HG03064 (cell line): ENCODE data around the gene RASA4.
A peak's percentile ranks its signal among the peaks of the same experiment; 100 is the strongest.
"Not testable (repeated sequence)": the region's sequence is repeated elsewhere in the genome, so short reads cannot be mapped to it uniquely, and the experiment has no call there.

Experiments used
- ATAC-seq: cut with Tn5 transposase; IDR thresholded peaks from one replicate; pipeline ENCODE4 v1.9.1; 2021; ENCODE audit warnings: low read depth; ENCODE audit not compliant: unreplicated experiment

The RASA4 gene

DNA sequence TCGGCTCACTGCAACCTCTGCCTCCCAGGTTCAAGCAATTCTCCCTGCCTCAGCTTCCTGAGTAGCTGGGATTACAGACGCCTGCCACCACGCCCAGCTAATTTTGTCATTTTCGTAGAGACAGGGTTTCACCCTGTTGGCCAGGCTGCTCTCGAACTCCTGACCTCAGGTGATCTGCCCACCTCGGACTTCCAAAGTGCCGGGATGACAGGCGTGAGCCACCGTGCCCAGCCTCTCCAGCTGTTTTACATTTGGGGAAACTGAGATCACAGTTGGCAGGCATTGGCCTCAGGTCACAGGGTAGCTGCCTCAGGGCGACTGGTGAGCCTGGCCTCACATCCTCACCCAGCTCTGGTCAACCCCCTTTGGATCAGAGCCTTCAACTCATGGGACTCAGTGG, 6.8 kb downstream of the RASA4 start:
- not testable (repeated sequence) for ATAC-seq

DNA sequence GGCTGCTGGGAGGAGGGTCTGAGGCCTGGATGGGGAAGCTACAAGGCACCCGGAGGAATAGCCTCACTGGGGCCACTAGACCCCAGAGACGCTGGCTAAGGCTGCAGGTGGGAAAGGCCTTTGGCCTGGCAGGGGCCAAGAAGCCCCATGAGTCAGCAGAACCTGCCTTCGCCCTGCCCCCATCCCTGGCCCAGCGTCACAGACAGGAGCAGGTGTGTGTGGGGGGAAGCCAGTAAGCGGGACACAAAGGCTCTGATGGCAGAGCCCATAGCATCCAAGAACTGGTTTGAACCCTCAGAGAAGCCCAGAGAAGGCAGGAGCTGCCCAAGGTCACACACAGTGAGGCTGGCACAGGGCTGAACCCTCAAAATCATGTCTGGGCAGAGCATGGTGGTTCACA, 9.7 kb downstream of the RASA4 start:
- ATAC-seq: not testable (repeated sequence)

DNA sequence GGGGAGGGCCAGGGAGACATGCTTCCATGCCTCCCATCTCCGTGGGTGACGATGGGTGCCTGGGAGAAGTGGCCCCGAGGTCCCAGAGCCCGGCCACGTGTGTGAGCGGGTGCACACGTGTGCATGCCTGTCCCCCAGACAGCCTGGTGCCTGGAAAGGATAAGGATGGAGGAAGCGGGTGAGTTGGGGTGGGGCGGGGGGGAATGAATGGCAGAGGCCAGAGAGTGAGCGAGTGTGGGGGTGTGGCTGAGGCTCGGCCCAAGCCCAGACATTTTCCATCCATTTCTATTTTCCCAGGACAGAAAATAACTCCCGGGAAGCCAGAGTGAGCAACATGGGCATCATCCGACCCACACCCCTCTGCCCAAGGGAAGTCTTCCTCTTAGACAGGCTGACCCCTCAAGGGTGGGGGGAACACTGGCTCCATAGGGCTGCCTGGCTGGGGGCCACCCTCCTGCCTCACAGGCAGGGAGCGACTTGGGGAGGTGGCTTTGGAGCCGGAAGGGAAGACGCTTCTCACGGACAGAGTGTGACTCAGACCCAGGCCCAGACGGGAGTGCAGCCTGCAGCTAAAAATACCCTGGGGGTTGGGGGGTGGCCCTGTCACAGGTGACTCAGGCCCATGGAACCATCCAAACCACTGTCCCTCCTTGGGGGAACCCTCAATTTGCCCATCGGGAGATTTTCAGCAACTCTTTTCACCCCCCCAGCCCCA, 12.0 kb downstream of the RASA4 start:
- not testable (repeated sequence) for ATAC-seq

DNA sequence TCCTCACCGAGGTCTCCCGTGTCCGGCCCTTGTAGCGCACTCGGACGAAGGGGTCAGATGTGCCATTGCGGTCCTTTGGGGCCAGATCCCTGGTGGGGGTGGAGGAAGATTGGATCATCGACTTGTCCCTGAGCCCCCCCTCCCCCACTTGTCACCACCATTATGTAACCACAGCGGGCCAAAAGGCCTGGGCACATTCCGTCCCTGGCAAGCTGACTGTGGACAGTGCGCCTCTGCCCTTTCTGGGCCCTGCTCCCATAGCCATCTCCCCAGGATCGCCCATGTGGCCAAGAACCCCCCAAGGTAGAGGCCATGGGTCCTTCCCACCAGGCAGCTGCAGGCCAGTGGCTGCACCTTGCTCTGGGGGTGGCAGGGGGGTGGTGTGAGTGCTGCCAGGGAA, 14.2 kb downstream of the RASA4 start:
- ATAC-seq: not testable (repeated sequence)

DNA sequence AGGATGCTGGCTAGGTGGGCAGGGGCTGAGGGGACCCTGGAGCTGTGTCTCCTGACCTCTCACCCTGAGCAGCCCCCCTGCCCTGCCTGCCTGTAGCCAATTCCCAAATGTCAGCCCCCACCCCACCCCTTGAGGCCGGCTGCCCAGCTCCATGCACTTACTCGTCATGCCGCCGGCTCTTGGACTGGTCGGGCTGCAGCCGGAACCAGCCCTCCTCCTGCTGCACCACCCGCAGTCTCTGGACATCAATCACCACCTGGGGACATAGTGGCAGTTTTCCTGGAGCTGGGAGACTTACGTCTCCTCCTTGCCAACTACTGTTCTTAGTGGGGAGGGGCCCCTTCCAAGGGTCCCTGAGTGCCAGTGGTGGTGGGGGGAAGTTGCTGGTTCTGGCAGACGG, 16.9 kb downstream of the RASA4 start:
- ATAC-seq: not testable (repeated sequence)

DNA sequence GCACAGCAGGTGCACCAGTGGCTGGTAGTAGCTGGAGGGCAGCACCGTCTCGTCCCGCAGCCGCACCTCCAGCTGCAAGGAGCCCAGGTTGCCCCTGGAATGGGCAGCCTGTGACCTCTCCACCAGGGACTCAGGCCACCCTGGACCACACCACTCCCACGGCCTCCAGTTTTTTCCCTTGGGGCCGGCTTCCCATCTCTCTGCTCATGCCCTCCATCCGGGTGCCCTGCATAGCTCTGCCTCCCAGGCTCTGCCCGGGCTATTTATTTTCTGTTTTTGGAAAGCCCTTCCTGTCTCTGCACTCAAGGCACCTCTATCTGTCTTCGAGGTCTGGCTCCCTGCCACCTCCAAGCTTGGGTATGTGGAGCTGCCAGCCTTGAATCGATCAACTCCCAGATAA, 20.5 kb downstream of the RASA4 start:
- ATAC-seq: not testable (repeated sequence)

DNA sequence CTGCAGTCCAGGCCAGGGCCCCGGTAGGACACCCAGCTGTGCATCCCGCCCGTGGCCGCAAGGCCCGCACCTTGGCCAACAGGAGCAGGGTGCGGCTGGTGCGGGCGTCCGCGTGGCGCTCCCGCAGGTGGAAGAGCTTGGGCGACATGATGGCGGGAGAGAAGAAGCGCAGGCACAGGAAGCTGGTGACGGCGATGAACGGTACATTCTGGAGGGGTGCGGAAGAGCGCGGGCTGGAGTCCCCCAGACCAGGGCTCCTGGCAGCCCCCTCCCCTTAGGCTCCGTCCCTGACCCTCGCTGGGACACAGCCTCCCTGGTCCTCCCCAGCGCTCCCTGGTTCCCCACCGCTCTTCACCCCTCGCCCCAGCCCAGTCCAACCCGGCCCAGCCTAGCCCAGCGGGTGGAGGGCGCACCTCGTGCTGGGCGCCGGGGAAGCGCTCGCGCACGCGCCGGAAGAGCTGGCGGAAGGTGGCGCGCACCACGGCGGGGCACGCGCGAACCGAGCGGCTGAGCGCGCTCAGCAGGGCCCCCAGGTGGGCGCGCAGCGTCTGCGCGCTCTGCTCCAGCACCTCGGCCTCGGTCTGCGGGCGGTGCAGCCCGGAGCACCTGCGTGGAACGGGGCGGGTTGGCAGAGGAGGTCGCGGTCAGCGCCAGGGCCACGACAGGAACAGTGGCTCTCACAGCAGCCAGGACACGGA, 22.8 kb downstream of the RASA4 start:
- ATAC-seq: peak; percentile 56

DNA sequence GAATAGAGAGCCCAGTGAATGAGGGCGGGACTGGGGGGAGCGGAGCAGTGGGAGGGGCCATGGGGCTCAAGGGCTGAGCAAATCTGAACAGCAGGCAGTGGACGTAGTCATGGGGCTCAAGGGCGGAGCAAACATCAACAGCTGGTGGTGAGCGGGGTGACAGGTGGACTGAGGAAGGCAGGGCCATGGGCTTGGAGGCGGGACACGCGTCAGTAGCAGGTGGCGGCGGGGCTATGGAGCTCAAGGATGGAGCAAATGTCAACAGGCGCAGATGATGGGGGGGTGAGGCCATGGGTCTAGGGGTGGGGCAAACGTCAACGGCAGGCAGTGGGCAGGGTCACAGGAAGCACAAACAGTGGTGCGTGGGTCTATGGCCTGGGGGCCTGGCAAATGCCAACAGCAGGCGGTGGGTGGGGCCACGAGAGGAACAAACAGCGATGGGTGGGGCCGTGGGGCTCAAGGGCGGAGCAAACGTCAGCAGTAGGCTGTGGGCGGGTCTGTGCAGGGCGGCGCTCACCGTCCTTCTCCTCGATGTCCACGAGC, 24.0 kb downstream of the RASA4 start:
- ATAC-seq: peak; percentile 52

DNA sequence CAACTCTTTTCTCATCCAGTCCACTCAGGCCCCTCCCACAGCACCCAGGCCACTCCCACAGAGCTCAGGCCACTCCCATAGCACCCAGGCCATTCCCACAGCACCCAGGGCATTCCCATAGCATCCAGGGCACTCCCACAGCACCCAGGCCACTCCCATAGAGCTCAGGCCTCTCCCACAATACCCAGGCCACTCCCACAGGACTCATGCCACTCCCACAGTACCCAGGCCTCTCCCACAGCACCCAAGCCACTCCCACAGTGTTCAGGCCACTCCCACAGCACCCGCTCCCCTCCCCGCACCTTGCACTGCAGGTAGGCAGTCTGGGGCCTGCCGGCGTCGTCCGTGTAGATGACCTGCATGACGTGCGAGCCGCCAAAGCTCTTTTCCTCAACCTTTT, 26.7 kb downstream of the RASA4 start:
- not testable (repeated sequence) for ATAC-seq

DNA sequence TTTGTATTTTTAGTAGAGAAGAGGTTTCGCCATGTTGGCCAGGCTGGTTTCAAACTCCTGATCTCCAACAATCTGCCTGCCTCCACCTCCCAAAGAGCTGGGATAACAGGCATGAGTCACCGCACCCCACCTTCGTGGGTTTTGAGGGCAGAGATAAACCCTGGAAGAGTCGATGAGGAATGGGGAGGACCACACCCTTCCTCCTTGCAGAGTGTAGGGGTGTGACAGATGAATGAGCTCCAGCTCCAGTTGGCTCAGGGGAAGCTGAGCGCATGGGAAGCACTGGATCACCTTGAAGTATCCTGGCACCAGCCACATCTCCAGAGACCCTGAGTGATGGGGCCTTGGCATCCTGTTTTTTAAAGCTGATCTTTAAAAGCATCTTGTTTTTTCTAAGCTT, 33.1 kb downstream of the RASA4 start:
- ATAC-seq: not testable (repeated sequence)

DNA sequence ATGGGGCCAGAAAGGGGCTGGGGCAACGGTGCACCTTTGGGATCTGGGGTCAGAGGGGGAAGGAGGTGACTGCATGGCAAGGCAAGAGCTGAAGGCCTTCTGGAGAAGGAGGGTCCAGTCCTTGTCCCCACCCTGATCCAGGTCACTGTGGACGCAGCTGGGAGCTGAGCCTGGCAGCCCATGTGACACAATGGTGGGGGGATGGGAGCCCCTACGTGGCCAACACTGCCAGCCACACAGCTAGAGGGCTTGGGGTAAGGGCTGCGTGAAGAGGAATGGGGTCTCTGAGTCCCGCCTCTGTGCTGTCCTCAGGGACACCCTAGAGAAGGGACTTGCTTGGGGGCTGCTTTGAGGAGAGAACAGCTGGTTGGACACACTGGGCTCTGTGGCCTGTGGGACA, 34.8 kb downstream of the RASA4 start:
- not testable (repeated sequence) for ATAC-seq

DNA sequence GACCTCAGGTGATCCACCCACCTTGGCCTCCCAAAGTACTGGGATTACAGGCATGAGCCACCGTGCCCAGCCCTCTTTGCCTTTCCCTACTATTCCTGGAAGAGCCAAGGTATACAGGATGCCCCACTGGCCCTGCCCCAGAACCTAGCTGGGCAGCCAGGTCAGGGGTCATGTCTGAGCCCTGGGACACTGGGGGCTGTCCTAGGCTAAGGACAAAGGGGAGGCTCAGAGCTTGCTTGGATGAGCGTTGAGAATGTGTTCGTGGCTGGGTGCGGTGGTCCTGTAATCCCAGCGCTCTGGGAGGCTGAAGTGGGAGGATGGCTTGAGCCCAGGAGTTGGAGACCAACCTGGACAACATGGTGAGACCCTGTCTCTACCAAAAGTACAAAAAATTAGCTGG, 38.1 kb downstream of the RASA4 start:
- not testable (repeated sequence) for ATAC-seq

DNA sequence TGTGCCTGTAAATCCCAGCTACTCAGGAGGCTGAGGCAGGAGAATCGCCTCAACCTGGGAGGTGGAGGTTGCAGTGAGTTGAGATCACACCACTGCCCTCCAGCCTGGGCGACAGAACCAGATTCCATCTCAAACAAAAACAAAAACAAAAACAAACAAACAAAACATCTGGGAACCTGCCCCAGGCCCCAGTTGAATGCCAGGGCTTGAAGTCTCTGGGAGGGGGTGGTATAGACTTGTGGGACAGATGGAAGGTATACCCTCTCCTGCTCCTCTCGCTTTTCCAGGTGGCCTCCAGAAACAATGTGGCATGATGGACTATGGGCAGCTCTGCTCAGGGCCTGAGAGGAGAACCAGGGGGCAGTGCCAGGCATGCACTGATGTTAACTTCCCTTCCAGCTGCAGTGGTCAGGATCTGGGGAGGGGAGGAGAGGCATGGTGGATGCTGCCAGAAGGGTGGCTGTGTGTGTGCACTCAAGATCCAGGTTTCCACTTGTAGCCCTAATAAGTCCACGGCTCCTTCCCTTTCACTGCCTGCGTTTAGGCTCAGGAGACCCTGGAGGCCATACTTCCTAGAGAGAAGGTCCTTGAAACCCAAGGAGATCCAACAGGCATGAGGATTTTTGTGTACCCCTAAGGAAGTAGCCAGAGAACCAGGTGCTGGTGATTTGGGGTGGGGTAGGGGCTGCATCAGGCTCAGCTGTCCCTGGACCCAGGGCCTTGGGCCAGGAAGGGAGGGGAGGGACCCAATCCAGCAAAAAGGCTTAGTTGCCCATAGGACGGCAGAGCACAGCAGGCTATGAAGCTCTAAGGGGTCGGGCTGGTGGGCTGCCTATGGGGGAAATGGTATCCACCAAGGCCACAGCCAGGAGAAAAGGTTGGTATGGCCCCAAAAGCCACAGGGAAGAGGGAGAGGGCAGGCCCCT, 39.0 kb downstream of the RASA4 start:
- not testable (repeated sequence) for ATAC-seq

DNA sequence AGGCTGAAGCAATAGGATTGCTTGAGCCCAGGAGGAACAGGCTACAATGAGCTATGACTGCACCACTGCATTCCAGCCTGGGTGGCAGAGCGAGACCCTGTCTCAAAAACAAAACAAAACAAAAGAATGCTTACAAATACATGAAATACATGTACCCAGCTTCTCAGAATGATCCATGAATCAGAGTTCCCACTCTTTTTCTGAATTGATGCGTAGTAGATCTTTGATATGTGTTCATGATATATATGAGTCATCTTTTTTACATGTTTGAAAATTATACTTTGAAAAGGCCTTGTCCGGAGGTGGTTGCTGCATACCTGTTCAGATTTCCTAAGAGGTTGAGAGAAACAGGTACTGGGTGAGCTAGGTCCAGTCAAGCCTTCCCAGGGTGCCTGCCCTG, 40.2 kb downstream of the RASA4 start:
- not testable (repeated sequence) for ATAC-seq

DNA sequence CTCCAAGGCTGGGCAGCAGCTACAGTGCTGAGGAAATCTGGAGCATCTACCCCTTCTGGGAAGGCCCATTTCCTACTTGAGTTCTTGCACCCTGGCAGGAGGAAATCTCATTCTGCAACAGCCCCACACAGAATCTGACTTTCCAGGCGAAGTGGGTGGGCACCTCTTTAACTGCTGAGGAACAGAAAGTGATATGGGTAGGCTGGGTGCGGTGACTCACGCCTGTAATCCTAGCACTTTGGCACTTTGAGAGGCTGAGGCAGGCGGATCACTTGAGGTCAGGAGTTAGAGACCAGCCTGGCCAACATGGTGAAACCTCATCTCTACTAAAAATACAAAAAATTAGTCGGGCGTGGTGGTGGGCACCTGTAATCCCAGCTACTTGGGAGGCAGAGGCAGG, 41.9 kb downstream of the RASA4 start:
- not testable (repeated sequence) for ATAC-seq

DNA sequence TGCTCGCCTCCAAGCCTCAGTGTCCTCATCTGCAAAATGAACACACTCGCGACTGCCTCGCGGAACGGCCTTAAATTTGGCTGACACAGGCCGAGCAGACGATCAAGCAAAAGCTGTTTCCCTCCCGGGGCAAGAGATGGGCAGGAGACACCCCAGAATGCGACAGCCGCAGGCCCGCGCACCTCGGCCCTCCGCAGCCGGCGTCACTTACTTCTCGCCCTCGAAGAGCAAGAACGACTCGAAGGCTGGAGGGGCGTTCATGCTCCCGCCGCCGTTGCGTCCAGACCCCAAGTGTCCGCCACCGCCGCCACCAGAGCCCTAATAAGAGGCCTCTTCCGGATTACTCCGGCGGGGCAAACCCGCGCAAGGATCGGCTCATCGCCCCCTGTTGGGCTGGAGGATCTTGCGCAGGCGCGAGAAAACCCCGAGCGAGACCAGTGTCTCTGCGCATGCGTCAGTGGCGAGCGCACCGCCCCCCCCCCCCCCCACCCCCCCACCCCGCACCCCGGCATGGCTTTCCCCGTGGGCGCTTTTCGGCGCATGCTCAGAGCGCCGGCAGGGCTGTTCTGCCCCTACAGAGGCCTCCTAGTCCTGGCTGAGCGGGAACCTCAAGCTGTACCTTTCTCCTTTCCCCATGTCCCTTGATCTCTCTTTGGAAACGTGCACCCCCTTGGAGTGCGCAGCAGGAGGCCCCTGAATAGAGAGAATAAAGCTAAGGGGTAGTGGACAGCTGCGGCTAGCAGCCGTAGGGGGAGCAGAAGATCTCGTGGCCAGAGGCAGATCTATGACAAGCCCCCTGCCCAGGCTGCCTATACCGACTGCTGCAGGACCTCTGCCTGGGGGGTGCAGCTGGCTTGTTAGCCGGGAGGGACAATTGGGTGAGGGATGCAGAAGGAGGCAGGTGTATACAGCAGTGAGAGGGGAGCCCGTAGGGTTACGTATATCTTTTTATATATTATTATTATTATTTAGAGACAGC, 44.0 kb downstream of the RASA4 start, which contains the start of gene POLR2J3:
POLR2J3 (minus strand) TSS at position 323 of the 979 bp plus-strand sequence; CDS start at position 261, 62 bp downstream.
- peak; percentile 94 for ATAC-seq

DNA sequence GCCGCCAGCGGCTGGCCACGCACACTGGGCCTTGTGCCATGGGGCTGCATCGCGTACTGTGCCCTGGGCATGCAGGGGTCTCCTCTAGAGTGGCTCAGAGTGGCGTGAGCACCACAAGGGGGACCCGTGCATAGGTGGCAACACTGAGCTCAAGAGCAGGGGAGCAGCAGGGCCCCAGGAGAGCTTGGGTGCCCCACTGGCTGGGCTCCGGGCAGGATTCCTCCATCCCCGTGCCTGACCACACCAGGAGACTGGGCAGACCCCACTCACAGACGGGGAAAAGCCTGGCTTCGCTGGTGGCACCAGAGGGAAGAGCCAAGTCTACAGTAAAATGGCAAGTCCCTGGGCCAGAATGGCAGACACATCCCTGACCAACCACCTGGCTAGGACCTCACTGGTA, 47.9 kb downstream of the RASA4 start:
- not testable (repeated sequence) for ATAC-seq

DNA sequence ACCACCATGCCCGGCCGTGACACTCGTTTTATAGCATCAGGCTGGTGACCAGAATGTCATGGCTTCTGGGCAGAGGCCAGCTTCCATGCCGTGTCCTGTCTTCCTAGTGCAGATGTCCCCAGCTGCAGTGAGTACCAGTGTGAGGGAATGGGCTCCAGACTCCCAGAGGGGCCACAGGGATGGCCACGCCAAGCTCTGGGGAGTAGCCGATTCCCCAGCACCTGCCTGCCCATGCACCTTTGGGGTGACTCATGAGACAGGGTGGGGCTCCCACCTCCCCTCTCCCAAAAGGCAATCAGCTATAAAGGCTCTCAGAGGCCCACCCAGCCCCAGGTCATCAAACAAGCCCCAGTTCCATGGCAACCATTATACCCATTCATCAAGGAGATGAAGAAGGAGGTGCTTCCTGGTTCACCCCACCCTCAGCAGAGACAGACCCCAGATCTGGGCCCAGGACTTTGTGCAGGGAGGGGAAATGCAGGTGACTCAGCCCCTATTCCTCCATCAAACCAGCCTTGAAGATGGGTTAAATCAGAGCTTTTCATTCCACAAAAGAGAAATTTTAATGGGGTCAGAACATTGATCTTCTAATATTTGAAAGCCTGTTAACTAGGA, 65.6 kb downstream of the RASA4 start, which contains the start of gene SPDYE2:
SPDYE2 (plus strand) TSS at position 419 of the 615 bp plus-strand sequence. CDS start 2,030 bp downstream, outside the sequence.
- not testable (repeated sequence) for ATAC-seq

DNA sequence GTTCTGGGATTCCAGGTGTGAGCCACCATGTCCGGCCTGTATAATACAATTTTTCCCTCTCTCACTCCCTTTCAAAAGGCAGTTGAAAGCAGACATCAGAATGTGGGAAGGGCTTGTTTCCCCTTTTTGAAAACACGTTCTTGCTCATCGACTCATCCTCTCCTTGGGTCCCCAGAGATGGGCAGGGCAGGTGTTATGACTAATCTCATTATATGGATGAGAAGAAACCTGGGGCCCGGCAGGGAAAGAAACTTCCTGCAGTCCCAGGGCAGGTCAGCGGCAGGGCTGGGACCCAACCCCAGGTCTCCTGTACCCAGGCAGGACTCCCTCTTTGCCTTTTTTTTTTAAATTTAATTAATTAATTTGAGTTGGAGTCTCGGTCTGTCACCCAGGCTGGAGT, 70.2 kb downstream of the RASA4 start:
- peak; percentile 80 for ATAC-seq
